Coronary artery (tissue), 2 donors: Measurements from ENCODE around the gene RAB3B.

Experiments used
- DNase-seq: peaks from one replicate; pipeline ENCODE4 v3.0.0-alpha.2; 2017; ENCODE audit warnings: low spot score
- H3K27ac ChIP-seq, 2 donors: fragments of 200-600 bp; sonication (generic); one replicate each; pipeline ENCODE4 v1.5.1; 2016 to 2019
- H3K4me3 ChIP-seq: fragments of 200-600 bp; sonication (generic); 2 replicates; pipeline ENCODE4 v1.5.1; 2016; ENCODE audit warnings: mild to moderate bottlenecking, moderate library complexity
- TF ChIP-seq, protein P1 (sequence below): fragments of 200-600 bp; sonication (generic); IDR thresholded peaks from one replicate; pipeline ENCODE4 v1.5.1; 2019; ENCODE audit warnings: antibody characterized with exemption

RAB3B gene

DNA sequence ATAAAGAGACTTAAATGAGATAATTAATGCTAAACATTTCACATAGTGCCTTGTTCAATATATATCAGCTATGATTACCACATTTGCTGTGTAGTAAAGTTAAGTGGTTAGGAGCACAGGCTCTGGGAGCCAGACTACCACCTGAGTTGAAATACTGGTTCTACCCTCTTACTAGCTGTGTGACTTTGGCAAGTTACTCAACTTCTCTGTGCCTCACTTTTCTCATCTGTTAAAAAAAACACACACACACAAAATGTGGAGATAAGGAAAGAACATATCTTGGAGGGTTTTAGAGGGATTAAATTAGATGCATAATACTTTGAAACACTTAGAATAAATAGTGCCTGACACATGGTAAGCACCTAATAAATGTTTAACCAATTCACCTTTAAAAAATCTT is 60.2 kb downstream of the RAB3B start:
- TF ChIP-seq, protein P1, sequence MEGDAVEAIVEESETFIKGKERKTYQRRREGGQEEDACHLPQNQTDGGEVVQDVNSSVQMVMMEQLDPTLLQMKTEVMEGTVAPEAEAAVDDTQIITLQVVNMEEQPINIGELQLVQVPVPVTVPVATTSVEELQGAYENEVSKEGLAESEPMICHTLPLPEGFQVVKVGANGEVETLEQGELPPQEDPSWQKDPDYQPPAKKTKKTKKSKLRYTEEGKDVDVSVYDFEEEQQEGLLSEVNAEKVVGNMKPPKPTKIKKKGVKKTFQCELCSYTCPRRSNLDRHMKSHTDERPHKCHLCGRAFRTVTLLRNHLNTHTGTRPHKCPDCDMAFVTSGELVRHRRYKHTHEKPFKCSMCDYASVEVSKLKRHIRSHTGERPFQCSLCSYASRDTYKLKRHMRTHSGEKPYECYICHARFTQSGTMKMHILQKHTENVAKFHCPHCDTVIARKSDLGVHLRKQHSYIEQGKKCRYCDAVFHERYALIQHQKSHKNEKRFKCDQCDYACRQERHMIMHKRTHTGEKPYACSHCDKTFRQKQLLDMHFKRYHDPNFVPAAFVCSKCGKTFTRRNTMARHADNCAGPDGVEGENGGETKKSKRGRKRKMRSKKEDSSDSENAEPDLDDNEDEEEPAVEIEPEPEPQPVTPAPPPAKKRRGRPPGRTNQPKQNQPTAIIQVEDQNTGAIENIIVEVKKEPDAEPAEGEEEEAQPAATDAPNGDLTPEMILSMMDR = no peak
- Histone ChIP-seq H3K4me3 (no peak overlapping the region), H3K27ac (no peak overlapping the region)
- no peak for DNase-seq

DNA sequence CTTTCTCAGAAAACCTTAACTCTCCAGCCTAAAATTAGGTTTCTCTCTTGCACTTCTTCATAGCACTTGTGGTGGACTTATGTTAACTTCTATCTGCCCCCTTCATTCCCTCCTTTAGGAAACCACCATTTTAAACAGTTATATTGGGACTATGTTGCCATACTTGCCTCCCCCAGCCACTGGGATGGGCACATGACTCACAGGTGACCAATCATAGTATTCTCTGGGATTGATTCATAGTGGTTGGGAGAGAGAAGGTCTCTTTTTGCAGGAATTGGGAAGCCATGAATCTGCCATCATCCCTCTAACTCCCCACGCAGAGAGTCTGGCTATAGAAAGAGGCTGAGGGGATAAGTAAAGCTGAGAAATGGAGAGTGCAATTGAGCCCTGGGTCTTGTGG is 61.6 kb downstream of the RAB3B start:
- no peak for DNase-seq
- TF ChIP-seq, protein P1 = no peak
- no peak overlapping the region for H3K4me3 ChIP-seq

DNA sequence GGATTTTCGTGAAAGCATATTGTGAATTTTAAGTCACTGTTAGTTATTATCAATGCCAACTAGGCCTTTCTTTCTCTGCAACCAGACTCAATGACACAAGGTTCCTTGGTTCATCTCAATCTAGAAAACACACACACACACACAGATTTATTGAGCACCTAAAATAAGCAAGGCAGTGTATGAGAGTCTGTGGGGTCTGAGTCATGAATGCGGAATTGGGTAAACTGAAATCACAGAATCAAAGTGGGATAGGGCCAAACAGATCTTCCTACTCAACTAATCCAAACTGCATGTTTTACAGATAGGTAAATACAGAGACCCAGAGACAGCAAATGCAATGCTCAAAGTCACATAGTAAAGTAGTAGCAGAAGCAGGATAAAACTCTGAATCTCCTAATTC is 63.5 kb downstream of the RAB3B start:
- Histone ChIP-seq H3K27ac (no peak overlapping the region), H3K4me3 (no peak overlapping the region)
- TF ChIP-seq, protein P1 = no peak
- DNase-seq = no peak

More for the DNA sequence above, 61.6 kb downstream of the RAB3B start:
- no peak overlapping the region for H3K27ac ChIP-seq

DNA sequence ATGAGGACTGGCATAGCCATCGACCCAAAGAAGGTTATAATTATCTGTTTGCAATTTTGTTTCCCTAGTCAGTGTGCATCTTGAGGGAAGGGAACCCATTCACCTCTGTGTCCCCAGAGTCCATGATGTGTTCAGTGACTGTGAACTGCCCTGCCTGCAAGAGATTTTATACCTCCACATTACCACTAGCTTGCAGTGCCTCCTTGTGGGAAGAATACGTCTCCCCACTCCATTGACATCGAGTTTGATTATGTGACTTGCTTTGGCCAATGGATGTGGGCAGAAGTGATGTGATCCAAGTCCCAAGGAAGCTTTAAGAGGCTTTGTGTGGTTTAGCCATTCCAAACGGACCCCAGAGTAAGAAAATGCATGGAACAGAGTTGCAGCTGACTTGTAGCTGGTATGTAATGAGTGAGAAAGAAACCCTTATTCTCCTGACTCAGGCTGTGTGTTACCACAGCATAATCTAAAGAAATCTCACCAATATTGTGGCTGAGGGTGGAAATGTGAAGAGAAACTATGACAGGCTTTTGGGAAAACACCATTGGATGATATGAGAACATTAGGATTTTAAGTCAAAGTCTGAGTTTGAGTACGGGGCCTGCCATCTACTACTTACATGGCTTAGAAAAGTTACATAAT is 64.2 kb downstream of the RAB3B start:
- DNase-seq = no peak
- H3K27ac ChIP-seq = no peak overlapping the region
- H3K4me3 ChIP-seq = no peak overlapping the region
- TF ChIP-seq, protein P1 = no peak

DNA sequence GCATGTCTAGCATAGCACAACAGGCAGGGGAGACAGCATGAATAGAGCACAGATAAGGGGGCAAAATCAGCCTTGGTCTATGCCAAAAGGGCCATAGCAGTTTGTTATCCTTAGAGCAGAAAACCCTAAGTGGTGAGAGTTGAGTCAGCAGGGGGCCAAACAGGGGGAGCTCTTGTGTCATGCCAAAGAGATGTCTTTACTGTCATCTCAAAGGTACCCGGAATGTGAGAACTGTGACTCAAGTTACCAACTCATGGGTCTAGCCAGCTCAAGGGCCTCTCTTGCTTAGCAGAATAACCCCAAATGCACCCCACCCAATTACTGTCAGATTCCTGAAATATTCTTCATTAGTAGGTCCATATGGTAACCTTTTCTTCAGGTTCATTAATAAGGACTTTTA is 66.0 kb downstream of the RAB3B start:
- DNase-seq = no peak
- TF ChIP-seq, protein P1 = no peak
- no peak overlapping the region for H3K4me3 ChIP-seq
- H3K27ac ChIP-seq = no peak overlapping the region

DNA sequence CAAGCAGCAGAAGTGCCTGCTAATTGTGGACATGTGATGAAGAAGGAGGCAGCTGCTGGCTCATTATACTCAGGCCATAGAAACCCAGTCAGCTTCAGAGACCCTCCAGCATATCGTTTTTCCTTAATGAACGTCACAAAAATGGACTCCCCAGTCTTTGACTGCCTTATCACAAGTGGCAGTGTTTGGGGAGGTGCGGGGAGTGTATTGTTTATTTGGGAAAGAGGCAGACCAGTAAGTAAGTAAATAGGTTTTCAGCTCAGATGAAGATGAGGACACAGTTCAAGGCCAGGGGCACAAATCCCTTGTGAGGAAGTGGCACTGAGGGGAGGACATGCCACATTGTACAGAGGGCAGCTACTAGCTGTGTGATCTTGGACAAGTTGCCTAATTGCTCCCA is 68.5 kb downstream of the RAB3B start:
- Histone ChIP-seq H3K27ac (no peak overlapping the region), H3K4me3 (no peak overlapping the region)
- TF ChIP-seq, protein P1 = no peak
- DNase-seq = no peak

DNA sequence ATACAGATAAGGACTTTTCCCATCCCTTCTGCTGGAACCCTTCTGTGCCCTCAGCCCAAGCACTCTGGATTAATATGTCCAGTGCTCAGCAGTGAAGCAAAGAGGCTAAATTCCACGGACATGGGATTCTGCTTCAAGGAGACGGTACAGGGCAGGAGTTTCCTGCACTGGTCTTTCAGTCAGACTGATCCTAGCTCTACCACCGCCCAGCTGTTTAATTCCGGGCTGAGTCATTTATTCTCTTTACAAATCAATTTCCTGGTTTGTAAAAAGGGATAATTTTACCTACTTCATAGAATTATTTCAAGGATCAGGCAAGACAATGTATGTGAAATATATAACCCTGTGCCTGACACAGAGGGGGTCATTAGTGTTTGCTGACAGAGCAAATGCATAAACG is 70.4 kb downstream of the RAB3B start:
- Histone ChIP-seq H3K27ac (no peak overlapping the region), H3K4me3 (no peak overlapping the region)
- TF ChIP-seq, protein P1 = no peak
- DNase-seq = no peak
